Measurements from ENCODE around the gene LALBA. TPM values are rescaled to one million over a fixed set of nuclear protein-coding genes. Genes with fewer than 3 reads are reported as not detected.
A peak's percentile ranks its signal among the peaks of the same experiment; 100 is the strongest.
"Not testable (repeated sequence)": the region's sequence is repeated elsewhere in the genome, so short reads cannot be mapped to it uniquely, and the experiment has no call there.

LALBA gene
- not detected for total RNA-seq

GRCh38 chr12:48569946-48570345 is at the start of gene LALBA:
Gene LALBA (minus strand): TSS chr12:48570046. CDS start chr12:48570020, 26 bp downstream.
- no peak for DNase-seq

- peak; percentile 68 for DNase-seq
Measured at GRCh38 chr12:48618541-48618940, 48.7 kb upstream of the LALBA start.

DNA sequence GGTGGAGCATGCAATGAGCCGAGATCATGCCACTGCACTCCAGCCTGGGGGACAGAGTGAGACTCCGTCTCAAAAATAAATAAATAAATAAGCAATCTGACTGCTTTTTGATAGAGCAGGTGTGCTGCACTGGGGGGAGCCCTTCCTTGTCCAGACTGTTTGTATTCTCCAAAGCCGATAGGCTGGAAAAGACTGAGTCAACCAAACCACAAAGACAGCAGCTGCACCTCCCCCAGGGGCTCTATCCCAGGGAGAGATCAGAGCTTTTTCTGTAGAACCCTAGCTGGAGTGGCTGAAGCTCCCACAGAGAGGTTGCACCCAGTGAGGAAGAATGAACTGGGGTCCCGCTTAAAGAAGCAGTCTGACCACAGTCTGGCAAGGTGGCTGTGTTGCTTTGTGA is 45.8 kb upstream of the LALBA start:
- DNase-seq: no peak

DNA sequence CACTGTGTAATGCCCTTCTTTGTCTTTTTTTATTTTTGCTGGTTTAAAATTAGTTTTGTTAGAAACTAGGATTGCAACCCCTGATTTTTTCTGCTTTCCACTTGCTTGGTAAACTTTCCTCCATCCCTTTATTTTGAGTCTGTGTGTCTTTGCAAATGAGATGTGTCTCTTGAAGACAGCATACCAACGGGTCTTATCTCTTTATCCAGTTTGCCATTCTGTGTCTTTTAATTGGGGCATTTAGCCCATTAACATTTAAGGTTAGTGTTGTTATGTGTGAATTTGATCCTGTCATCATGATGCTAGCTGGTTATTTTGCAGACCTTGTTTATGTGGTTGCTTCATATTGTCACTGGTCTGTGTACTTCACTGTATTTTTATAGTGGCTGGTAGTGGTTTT is 43.5 kb upstream of the LALBA start:
- no peak for DNase-seq

- no peak for DNase-seq
Measured at GRCh38 chr12:48602192-48602989, 32.5 kb upstream of the LALBA start.

DNA sequence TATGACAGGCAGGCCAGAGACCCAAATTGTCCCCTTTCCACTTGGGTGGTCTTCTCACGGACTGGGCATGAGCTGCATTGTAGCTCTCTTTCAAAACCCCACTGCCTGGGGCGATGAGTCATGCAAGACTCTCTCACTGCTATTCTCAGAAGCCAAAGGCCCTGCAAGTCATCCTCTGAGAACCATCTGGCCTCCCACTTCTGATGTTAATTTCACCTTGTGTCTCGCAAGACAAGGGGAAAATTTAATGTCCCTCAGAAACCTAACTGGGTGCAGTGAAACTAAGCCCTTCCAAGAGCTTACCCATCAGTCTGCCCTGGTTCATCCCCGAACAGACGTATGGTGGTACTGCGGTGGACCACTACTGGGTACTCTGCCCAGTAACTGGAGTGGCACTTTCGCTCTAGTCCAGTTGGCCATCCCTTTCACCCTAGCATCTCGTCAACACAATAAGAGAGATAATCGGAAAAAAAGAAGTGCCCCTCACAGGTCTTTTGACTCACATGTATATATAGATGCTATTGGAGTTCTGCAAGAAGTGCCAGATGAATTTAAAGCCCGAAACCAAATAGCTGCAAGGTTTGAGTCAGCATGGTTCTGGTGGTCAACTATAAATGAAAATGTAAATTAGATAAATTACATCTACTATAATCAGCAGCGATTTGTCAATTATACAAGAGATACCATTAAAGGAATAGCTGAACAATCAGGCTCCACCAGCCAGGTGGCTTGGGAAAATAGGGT is 31.3 kb upstream of the LALBA start:
- no peak for DNase-seq

DNA sequence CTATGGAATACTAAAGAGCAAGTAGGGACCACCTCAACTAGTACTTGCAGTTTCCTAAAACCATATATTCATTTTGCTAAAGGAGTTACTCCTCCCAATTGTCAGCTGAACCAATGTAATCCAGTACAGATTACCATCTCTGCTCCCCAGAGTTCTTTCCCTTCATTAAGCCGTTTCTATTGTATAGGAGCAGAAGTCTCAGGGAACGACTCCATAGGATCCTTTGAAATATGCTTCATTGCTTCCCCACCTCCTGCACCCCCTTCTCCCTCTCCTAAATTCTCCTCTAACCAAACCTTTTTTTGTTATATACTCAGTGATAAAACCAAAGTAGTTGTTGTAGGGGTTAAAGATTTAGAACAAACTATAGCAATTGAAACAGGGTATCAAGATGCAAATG is 30.7 kb upstream of the LALBA start:
- DNase-seq: no peak

DNA sequence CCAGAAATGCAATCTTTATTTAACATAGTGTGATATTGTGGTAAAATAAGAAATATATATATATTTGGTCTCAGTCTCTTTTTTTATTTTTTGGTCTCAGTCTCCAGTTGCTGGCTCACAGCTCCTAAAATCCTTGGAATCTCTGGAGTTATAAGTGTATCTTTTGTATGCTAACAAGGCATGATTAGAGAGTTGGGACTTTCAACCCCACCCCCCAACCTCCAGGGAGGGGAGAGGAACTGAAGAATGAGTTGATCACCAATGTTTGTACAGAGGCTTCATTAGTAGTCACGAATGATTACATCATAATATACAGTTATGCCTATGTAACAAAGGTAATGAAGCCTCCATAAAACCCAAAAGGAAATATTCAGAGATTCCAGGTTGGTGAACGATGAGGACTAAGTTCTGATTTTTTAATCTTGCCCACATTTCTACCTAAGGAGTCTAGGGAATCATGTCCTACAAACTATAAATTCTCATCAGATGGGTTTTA is 22.8 kb upstream of the LALBA start:
- DNase-seq: no peak

- DNase-seq: no peak
Measured at GRCh38 chr12:48586361-48586760, 16.5 kb upstream of the LALBA start.

- no peak for DNase-seq
Measured at GRCh38 chr12:48583728-48584127, 13.9 kb upstream of the LALBA start.

GRCh38 chr12:48580831-48581230 is 11.0 kb upstream of the LALBA start:
- DNase-seq: no peak

- no peak for DNase-seq
Measured at GRCh38 chr12:48572326-48572725, 2.5 kb upstream of the LALBA start.

GRCh38 chr12:48567731-48568130 is 2.1 kb downstream of the LALBA start:
- no peak for DNase-seq

DNA sequence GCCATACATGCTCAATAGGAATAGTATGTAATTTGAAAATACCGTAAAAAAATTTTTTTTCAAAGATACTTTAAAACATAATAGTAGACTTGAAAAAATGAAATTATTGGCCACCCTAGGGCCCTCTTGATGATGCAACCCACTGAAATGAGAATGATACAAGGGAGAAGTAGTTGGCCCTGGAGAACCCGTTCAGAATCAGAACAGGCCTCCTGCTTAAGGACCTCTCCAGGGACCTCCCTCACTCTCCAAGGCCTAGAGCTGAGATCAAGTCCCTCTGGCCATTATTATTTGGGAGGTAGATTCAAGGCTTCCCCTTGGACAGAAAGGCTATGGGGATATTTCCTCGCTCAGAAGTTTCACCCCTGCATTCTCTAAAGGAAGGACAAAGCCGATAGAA is 11.9 kb downstream of the LALBA start:
- no peak for DNase-seq

GRCh38 chr12:48556631-48557030 is 13.2 kb downstream of the LALBA start:
- no peak for DNase-seq

GRCh38 chr12:48553666-48554343 is 16.0 kb downstream of the LALBA start:
- not testable (repeated sequence) for DNase-seq

GRCh38 chr12:48551636-48552035 is 18.2 kb downstream of the LALBA start:
- not testable (repeated sequence) for DNase-seq

DNA sequence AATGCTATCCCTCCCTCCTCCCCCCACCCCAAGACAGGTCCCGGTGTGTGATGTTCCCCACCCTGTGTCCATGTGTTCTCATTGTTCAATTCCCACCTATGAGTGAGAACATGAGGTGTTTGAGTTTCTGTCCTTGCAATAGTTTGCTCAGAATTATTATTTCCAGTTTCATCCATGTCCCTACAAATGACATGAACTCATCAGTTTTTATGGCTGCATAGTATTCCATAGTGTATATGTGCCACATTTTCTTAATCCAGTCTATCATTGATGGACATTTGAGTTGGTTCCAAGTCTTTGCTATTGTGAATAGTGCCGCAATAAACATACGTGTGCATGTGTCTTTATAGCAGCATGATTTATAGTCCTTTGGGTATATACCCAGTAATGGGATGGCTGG is 22.8 kb downstream of the LALBA start:
- DNase-seq: not testable (repeated sequence)

- no peak for DNase-seq
Measured at GRCh38 chr12:48545833-48546469, 23.9 kb downstream of the LALBA start.

GRCh38 chr12:48542300-48542928 is 27.4 kb downstream of the LALBA start:
- DNase-seq: peak; percentile 14

DNA sequence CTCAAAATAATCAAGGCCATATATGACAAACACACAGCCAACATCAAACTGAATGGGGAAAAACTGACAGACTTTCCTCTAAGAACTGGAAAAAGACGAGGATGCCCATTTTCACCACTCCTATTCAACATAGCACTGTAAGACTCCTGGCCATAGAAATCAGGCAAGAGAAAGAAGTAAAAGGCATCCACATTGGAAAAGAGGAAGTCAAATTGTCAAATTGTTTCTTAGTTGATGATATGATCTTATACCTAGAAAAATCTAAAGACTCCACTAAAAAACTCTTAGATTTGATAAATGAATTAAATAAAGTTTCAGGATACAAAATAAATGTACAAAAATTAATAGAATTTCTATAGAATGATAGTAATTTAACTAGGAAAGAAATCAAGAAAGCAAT is 33.2 kb downstream of the LALBA start:
- no peak for DNase-seq

DNA sequence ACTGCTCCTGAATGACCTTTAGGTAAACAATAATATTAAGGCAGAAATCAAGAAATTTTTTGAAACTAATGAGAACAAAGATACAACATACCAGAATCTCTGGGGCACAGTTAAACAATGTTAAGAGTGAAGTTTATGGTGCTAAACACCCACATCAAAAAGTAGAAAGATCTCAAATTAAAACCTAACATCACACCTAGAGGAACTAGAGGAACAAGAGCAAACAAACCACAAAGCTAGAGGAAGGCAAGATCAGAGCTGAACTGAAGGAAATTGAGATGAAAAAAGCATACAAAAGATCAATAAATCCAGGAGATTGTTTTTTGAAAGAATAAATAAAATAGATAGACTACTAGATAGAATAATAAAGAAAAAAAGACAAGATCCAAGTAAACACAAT is 37.2 kb downstream of the LALBA start:
- no peak for DNase-seq
